ENCODE results near the gene PRKCA.
"Not testable (repeated sequence)": the region's sequence is repeated elsewhere in the genome, so short reads cannot be mapped to it uniquely, and the experiment has no call there.

The PRKCA gene

DNA sequence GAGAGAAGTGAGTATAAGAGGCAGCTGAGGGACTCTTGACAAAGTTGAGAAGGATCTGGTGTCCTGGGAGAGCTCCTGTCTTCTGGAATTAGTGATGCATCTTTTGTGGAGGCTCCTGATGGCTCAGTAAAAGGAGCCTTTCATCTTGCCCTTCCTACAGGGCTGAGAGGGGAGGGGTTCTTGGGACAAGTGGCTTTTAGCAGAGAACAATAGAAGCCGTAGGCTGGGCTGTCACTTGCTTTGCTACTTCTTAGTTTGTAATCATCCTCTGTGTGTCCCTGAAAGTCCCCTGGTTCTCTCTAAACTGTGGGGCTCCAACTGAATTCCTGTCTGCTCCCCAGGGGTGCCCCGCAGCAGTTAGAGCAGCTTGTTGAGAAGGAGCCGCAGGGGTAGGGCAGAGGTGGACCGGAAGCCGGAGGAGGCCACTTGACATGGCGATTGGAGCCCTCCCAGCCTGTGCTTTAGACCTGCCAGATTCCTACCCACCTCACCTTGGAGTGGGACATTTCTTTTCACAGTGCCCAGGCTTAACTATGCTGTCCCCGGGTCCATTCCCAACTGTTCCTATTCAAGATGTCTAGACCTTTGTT is 85.1 kb downstream of the PRKCA start:
- DNase-seq: no peak

DNA sequence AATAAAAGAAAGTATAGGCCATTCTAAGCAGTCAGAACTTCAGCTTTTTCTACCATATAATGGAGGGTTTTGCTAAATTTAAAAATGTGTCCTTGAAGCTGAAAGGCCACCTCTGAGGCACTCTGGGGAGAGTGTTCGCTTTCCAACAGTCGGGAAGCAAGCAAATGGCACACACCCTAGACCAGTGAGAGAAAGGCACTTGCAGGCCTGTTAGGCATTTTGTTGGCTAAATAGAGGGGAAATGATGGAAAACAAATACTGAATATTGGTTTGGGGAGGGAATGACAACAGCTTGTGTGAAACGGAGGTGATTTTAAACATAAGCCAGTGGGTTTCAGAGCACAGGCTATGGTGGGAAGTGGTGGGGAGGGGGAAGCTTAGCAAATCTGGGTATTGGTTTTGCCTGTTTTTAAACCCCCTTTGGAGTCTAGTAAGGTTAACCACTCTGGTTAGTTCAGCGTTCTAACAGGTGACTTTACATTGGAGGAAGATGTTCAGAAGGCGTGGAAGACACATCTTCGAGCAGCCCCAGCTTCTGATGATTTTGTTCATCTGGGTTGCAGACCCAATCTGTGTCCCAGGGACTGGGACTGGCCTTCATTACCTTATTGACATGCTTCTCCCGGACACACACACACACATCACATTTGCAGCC is 90.5 kb downstream of the PRKCA start:
- no peak for DNase-seq

GRCh38 chr17:66395961-66396360 is 93.5 kb downstream of the PRKCA start:
- no peak for DNase-seq

GRCh38 chr17:66397486-66397885 is 95.1 kb downstream of the PRKCA start:
- peak; percentile 51 for DNase-seq

DNA sequence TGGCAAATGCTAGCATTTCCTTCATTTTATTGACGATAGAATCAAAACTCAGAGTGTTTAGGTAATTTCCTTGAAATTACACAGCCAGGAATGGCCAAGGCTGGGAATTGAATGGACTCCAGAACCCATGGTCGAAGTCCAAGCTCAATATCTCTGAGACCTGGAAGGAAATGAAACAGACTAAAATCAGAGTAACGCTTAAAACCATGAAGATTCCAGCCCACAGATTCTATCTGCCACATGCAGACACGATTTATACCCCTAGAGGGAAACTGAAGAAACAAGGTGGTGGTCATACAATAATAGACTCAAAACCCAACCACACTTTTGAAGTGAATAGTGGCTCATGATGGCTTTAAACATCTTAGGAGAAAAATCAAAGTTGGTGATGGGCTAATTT is 95.6 kb downstream of the PRKCA start:
- DNase-seq: no peak

DNA sequence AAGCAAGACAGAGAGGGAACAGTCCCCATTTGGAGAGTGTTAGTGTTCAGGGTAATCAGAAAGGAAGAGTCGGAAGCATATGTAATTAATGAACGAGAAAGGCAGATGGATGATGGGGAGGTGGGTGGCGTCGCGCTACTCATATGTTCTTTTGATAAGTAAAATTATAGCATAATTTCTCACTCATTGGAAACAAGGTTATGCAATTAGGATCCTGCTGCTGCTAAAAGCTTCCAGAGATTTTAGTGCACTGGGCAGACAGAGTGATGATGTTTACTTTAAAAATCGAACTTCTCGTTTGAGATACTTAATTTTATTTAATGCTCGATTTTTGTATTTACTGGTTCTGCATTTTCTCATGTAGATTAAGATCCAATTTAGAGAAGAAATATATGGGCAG is 96.2 kb downstream of the PRKCA start:
- no peak for DNase-seq

- DNase-seq: no peak
Observed at GRCh38 chr17:66399441-66399840, 97.0 kb downstream of the PRKCA start.

- not testable (repeated sequence) for DNase-seq
Observed at GRCh38 chr17:66400041-66400688, 97.8 kb downstream of the PRKCA start.

GRCh38 chr17:66400698-66401097 is 98.3 kb downstream of the PRKCA start:
- no peak for DNase-seq

DNA sequence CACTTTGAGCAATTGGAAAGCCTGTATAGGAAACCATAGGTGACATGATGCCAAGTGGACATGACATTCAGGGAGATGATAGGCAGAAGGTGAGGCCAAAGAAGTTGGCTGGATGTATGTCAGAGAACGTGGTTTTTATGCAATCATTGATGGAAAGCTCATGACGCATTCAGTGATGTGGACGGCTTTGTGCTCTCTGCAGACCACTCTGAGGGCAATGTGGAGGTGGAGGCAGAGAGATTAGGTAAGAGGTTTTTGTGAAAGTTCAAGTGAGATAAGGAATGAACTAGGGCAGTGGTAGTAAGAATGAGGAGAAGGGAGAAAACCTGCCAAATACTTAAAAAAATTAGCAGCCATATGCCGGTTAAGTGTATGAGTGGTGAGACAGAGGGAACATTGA is 99.0 kb downstream of the PRKCA start:
- no peak for DNase-seq

DNA sequence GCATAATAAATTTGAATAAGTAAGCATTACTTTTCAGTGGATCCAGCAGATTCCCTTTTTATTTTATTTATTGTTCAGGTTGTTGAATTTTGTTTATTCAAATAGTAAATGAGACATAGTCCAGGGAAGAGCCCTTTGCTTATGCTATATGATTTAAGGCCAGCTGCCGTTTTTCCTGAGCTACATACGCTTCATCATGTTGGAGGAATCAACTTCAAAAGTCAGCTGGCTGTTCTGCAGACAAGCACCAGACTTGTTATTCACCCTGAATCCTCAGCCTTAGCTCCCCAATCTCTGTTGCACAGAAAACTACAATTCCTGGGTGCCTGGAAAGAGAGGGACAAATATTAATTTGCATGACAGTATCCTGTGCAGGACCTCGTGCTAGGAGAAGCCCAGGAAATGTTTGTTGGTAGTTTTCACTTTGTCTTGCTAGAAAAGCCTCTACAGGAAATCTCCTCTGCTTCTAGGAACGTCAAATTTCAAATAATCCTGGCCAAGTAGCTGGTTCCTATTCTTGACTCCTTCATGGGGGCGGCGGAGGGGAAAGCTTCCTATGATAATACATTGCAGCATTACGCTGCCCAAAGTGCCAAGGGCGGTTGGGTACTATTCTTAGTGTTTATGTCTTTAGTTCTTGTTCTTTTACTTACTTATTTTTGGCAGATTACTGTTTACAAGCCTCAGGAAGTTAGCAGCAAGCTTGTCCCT is 101.6 kb downstream of the PRKCA start:
- no peak for DNase-seq

GRCh38 chr17:66405836-66406677 is 103.6 kb downstream of the PRKCA start:
- peak; percentile 53 for DNase-seq

GRCh38 chr17:66406701-66407644 is 104.6 kb downstream of the PRKCA start:
- no peak for DNase-seq

- DNase-seq: no peak
Observed at GRCh38 chr17:66407864-66408263, 105.5 kb downstream of the PRKCA start.

DNA sequence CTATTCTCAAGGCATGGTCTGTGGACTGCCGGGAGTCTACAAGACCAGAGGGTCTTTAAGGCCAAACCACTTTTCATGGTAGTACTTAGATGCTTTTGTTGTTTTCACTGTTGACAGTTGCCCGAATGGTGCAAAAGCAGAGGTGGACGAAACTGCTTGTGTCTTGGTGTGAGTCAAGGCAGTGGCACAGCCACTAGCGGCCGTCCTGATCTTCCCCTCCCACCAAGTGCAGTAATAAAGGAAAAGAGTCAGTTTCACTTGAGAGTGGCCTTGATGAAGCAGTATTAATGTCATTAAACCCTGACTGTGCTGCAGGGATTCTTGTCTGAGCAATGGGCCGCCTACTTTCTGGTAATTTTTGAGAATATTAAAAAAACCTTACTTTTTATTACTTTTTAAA is 109.1 kb downstream of the PRKCA start:
- DNase-seq: no peak

GRCh38 chr17:66412857-66413558 is 110.6 kb downstream of the PRKCA start:
- DNase-seq: no peak

DNA sequence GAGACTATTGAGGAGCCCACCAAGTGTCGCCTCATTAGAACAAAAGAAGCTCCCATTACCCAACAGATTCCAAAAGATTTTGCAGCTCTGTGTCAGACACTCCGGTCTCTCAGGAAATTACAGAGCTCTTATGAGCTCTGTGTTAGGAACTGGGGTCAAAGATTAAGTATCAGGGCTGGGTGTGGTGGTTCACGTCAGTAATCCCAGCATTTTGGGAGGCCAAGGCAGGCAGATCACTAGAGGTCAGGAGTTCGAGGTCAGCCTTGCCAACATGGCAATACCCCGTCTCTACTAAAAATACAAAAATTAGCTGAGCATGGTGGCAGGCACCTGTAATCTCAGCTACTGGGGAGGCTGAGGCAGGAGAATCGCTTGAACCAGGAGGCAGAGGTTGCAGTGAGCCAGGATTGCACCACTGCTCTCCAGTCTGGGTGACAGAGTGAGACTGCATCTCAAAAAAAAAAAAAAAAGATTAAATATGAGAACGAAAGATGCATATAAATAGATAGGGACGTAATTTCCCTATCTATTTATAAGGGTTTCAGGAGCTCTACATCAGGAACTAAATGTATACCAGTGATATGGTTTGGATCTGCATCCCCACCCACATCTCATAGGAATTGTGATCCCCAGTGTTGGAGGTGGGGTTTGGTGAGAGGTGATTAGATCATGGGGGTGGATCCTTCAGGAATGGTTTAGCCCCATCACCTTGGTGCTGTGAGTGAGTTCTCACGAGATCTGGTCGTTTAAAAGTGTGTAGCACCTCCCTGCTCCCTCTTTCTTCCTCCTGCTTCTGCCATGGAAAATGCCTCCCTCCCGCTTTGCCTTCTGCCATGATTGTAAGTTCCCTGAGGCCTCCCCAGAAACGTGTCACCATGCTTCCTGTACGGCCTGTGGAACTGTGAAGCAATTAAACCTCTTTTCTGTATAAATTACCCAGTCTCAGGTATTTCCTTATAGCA is 111.4 kb downstream of the PRKCA start:
- no peak for DNase-seq

GRCh38 chr17:66414561-66415175 is 112.3 kb downstream of the PRKCA start:
- no peak for DNase-seq

Data from fibroblast of skin of scalp (primary cell).